GM23338 (cell line): ENCODE results near the gene LRTM1. TPM values are rescaled to one million over a fixed set of nuclear protein-coding genes. Genes with fewer than 3 reads are reported as not detected.

ENCODE experiments used
- ATAC-seq: fragments of 200-7000 bp; cut with Tn5 transposase; 3 replicates; pipeline ENCODE4 v1.9.1; 2020
- DNase-seq: peaks from one replicate; pipeline ENCODE4 v3.0.0-alpha.2; 2015; ENCODE audit warnings: low spot score
- H2AFZ ChIP-seq: fragments of 200-600 bp; sonication (generic); 2 replicates; pipeline ENCODE4 v1.8.0; 2016; ENCODE audit warnings: antibody characterized with exemption, mild to moderate bottlenecking, moderate library complexity
- H3F3A ChIP-seq: fragments of 200-600 bp; sonication (generic); replicated peaks from 2 replicates; pipeline ENCODE4 v1.8.0; 2017; ENCODE audit warnings: antibody characterized with exemption, mixed run types, low read depth
- H3K27ac ChIP-seq: fragments of 200-600 bp; sonication (generic); 2 replicates; pipeline ENCODE4 v1.6.1; 2016; ENCODE audit warnings: low read depth
- H3K27me3 ChIP-seq: fragments of 200-600 bp; sonication (generic); 2 replicates; pipeline ENCODE4 v1.8.0; 2016; ENCODE audit warnings: mild to moderate bottlenecking, mixed run types, moderate library complexity; ENCODE audit not compliant: insufficient read depth
- H3K36me3 ChIP-seq: fragments of 200-600 bp; sonication (generic); 2 replicates; pipeline ENCODE4 v1.8.0; 2016; ENCODE audit warnings: mild to moderate bottlenecking; ENCODE audit not compliant: insufficient read depth
- H3K4me1 ChIP-seq: fragments of 200-600 bp; sonication (generic); 2 replicates; pipeline ENCODE4 v1.8.0; 2016; ENCODE audit warnings: mild to moderate bottlenecking, moderate library complexity; ENCODE audit not compliant: insufficient read depth
- H3K4me2 ChIP-seq: fragments of 200-600 bp; sonication (generic); 2 replicates; pipeline ENCODE4 v1.7.1; 2017; ENCODE audit warnings: mixed run types
- H3K4me3 ChIP-seq: fragments of 200-600 bp; sonication (generic); 2 replicates; pipeline ENCODE4 v1.6.1; 2016; ENCODE audit warnings: mixed run types
- H3K79me2 ChIP-seq: fragments of 200-600 bp; sonication (generic); replicated peaks from 2 replicates; pipeline ENCODE4 v1.8.0; 2017; ENCODE audit warnings: mild to moderate bottlenecking; ENCODE audit not compliant: insufficient read depth
- H3K9me2 ChIP-seq: fragments of 200-600 bp; sonication (generic); 2 replicates; pipeline ENCODE4 v1.8.0; 2017; ENCODE audit not compliant: insufficient read depth
- H4K20me1 ChIP-seq: fragments of 200-600 bp; sonication (generic); replicated peaks from 2 replicates; pipeline ENCODE4 v1.8.0; 2017; ENCODE audit warnings: mild to moderate bottlenecking; ENCODE audit not compliant: insufficient read depth
- H3K27ac Mint-ChIP-seq: 2 replicates; pipeline ENCODE4 v1.8.0; 2020; ENCODE audit warnings: inconsistent platforms, mild to moderate bottlenecking, moderate library complexity, mixed read lengths
- H3K27me3 Mint-ChIP-seq: 3 replicates; pipeline ENCODE4 v1.8.0; 2022; ENCODE audit warnings: low read depth, mild to moderate bottlenecking, moderate library complexity, mixed read lengths, inconsistent platforms; ENCODE audit not compliant: insufficient read depth, poor library complexity
- H3K36me3 Mint-ChIP-seq: 3 replicates; pipeline ENCODE4 v1.8.0; 2021; ENCODE audit warnings: low read depth, mild to moderate bottlenecking, inconsistent platforms, moderate library complexity, mixed read lengths
- H3K4me1 Mint-ChIP-seq: 3 replicates; pipeline ENCODE4 v1.8.0; 2020; ENCODE audit warnings: mild to moderate bottlenecking, inconsistent platforms, mixed read lengths
- H3K4me3 Mint-ChIP-seq: 3 replicates; pipeline ENCODE4 v1.8.0; 2021; ENCODE audit warnings: moderate library complexity, mild to moderate bottlenecking, inconsistent platforms, mixed read lengths
- H3K9me3 Mint-ChIP-seq: 3 replicates; pipeline ENCODE4 v1.8.0; 2020; ENCODE audit warnings: moderate library complexity, mild to moderate bottlenecking, inconsistent platforms, mixed read lengths
- CREB1 ChIP-seq: fragments of 250-450 bp; sonication (Bioruptor Pico); IDR thresholded peaks from 2 replicates; pipeline ENCODE4 v1.5.0; 2020; ENCODE audit warnings: low read depth, mild to moderate bottlenecking, moderate library complexity
- EZH2 ChIP-seq: fragments of 200-600 bp; sonication (generic); IDR thresholded peaks from one replicate; pipeline ENCODE4 v1.8.0; 2017; ENCODE audit warnings: antibody characterized with exemption, mild to moderate bottlenecking, low read depth; ENCODE audit not compliant: unreplicated experiment
- EZH2phosphoT487 ChIP-seq: fragments of 200-600 bp; sonication (generic); IDR thresholded peaks from one replicate; pipeline ENCODE4 v1.8.1; 2018; ENCODE audit warnings: antibody characterized with exemption; ENCODE audit not compliant: unreplicated experiment
- JUNB ChIP-seq: IDR thresholded peaks from one replicate; pipeline ENCODE4 v1.6.1; 2016; ENCODE audit warnings: antibody characterized with exemption; ENCODE audit not compliant: unreplicated experiment
- NANOG ChIP-seq: IDR thresholded peaks from 2 replicates; pipeline ENCODE4 v1.6.1; 2016; ENCODE audit warnings: antibody characterized with exemption, borderline replicate concordance
- POLR2AphosphoS5 ChIP-seq: IDR thresholded peaks from 2 replicates; pipeline ENCODE4 v1.6.1; 2016; ENCODE audit warnings: antibody characterized with exemption, low read depth
- REST ChIP-seq: IDR thresholded peaks from one replicate; pipeline ENCODE4 v1.6.1; 2018; ENCODE audit warnings: antibody characterized with exemption; ENCODE audit not compliant: unreplicated experiment
- STAT1 ChIP-seq: IDR thresholded peaks from one replicate; pipeline ENCODE4 v1.6.1; 2016; ENCODE audit warnings: antibody characterized with exemption; ENCODE audit not compliant: unreplicated experiment
- polyA plus RNA-seq: library from polyadenylated mRNA; unstranded; fragments of >200 nt; fragmentation: Nextera tagmentation; extraction: Ambion mirVana; gene quantifications from 2 replicates; pipeline ENCODE4 v1.2.1, GENCODE V29; 2016
- total RNA-seq: library from RNA; depleted of rRNA; stranded (reverse); fragments of >200 nt; shearing (Covaris generic); gene quantifications from 2 replicates; pipeline ENCODE4 v1.2.3, GENCODE V29; 2014
- TF ChIP-seq, protein P1 (sequence below): fragments of 250-450 bp; sonication (Bioruptor Pico); IDR thresholded peaks from 2 replicates; pipeline ENCODE4 v1.5.0; 2020; ENCODE audit warnings: mild to moderate bottlenecking, moderate library complexity
- TF ChIP-seq, protein P2 (sequence below), 2 experiments: fragments of 200-600 bp in 1 of 2; sonication (generic) in 1 of 2; conservative IDR thresholded peaks; 2 replicates each; pipeline versions ENCODE4 v1.5.1 to v1.6.1; 2016 to 2017; ENCODE audit warnings: antibody characterized with exemption in 2 of 2, low read depth in 2 of 2, mild to moderate bottlenecking in 2 of 2, moderate library complexity in 1 of 2

The LRTM1 gene
- total and polyA plus RNA-seq, 2 experiments from 2014 or later: 0.47 TPM; not detected in 1

DNA sequence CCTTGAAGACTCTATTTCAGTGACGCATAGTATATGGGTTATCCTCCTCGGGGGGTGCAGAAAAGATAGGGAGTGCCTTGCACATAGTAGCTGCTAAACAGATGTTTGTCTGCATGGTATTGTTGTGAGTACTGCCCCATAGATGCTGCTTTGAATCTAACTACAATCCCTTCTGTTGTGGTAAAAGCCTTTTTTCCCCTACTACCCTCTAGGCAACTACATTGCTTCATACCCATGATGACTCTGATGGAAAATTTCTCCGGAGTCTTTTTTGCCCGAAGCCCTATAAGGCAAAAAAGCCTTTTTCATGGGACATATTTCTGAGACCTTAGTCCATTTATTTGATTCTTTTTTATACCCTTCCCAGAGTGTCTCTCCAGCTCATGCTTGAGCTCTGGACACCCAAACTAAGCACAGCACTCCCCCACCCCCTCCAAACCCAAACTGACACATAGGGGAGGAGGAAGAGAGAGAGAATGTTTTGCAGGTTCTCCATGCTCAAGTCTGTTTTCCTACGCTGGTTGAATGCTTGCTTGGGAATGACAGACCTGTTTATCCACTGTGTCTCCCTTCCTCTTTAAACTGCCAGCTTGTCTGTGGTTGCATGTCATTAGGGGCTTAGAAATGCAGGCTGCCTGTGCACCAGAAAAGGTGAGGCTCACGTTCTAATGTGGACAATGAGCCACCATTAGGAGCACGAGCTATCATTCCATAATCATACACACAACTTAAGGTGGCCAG is 52.9 kb downstream of the LRTM1 start (continued):
- no peak for TF ChIP-seq STAT1

DNA sequence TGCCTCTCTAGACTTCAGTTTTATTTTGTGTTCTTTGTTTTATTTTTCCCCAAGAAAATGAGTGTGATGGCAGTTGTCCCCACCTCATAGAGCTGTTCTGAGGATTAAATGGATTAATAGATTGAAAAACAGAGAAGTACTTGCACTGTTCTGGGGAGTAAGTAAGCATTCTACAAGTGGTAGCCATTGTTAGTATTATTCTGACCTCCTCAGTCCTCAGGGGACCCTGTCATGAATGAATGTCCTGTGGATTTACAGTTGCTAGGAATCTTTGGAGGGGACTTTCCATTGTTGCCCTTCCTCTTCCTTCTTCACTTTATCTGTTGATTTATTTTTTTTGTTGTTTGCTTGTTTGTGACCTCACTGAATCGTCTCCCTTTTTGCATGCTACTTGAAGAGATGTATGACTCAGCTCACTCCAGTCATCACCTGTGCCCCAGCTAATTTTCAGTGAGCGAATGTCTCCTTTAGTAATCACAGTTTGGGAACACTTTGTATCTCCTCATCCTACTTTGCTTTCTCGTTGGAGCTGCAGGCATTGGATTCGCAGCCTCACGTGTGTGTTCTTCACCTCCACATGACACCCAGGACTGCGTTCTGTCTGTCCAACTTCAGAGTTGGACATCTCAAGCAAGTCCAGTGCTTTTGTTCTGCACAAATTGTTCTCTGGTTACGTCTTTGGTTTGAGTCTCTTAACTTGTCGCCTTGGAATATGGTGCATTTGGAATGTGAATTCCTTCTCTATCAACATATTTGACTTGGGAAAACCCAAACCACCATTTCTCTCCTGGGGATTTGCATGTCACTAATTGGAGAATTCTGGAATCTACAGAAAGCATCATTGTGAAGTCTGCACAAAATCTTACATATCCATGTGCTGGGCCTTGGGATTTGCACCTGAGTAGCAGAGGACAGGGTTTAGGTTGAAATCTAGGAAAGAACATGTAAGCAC is 54.5 kb downstream of the LRTM1 start:
- H3K36me3 ChIP-seq: no peaks in the 10 kb centered on the region
- H3F3A ChIP-seq: no peaks in the 10 kb centered on the region
- no peak for DNase-seq
- Mint-ChIP-seq H3K27ac (no peak overlapping the region; the same call in 1 of the 2 replicates), H3K9me3 (no peaks in the 10 kb centered on the region), H3K27me3 (peaks cover 3% of the 10 kb centered on the region), H3K4me3 (no peak overlapping the region), H3K4me1 (peaks cover 21% of the 10 kb centered on the region), H3K36me3 (no peaks in the 10 kb centered on the region; the same call in 2 of the 3 replicates)
- no peaks in the 10 kb centered on the region for H3K27me3 ChIP-seq
- no peak overlapping the region for H3K4me2 ChIP-seq
- no peak overlapping the region for H3K4me3 ChIP-seq
- H3K9me2 ChIP-seq: no peaks in the 10 kb centered on the region
- peak; percentile 66 for ATAC-seq
- no peak overlapping the region for H3K27ac ChIP-seq
- H3K4me1 ChIP-seq: no peaks in the 10 kb centered on the region
- H4K20me1 ChIP-seq: no peaks in the 10 kb centered on the region
- no peak overlapping the region for H2AFZ ChIP-seq
- H3K79me2 ChIP-seq: no peaks in the 10 kb centered on the region
- TF ChIP-seq EZH2phosphoT487 (no peak), STAT1 (no peak), JUNB (no peak), NANOG (no peak), REST (no peak), EZH2 (no peak), POLR2AphosphoS5 (no peak), CREB1 (CRISPR knock-in tag) (no peak)
- TF ChIP-seq, protein P1, sequence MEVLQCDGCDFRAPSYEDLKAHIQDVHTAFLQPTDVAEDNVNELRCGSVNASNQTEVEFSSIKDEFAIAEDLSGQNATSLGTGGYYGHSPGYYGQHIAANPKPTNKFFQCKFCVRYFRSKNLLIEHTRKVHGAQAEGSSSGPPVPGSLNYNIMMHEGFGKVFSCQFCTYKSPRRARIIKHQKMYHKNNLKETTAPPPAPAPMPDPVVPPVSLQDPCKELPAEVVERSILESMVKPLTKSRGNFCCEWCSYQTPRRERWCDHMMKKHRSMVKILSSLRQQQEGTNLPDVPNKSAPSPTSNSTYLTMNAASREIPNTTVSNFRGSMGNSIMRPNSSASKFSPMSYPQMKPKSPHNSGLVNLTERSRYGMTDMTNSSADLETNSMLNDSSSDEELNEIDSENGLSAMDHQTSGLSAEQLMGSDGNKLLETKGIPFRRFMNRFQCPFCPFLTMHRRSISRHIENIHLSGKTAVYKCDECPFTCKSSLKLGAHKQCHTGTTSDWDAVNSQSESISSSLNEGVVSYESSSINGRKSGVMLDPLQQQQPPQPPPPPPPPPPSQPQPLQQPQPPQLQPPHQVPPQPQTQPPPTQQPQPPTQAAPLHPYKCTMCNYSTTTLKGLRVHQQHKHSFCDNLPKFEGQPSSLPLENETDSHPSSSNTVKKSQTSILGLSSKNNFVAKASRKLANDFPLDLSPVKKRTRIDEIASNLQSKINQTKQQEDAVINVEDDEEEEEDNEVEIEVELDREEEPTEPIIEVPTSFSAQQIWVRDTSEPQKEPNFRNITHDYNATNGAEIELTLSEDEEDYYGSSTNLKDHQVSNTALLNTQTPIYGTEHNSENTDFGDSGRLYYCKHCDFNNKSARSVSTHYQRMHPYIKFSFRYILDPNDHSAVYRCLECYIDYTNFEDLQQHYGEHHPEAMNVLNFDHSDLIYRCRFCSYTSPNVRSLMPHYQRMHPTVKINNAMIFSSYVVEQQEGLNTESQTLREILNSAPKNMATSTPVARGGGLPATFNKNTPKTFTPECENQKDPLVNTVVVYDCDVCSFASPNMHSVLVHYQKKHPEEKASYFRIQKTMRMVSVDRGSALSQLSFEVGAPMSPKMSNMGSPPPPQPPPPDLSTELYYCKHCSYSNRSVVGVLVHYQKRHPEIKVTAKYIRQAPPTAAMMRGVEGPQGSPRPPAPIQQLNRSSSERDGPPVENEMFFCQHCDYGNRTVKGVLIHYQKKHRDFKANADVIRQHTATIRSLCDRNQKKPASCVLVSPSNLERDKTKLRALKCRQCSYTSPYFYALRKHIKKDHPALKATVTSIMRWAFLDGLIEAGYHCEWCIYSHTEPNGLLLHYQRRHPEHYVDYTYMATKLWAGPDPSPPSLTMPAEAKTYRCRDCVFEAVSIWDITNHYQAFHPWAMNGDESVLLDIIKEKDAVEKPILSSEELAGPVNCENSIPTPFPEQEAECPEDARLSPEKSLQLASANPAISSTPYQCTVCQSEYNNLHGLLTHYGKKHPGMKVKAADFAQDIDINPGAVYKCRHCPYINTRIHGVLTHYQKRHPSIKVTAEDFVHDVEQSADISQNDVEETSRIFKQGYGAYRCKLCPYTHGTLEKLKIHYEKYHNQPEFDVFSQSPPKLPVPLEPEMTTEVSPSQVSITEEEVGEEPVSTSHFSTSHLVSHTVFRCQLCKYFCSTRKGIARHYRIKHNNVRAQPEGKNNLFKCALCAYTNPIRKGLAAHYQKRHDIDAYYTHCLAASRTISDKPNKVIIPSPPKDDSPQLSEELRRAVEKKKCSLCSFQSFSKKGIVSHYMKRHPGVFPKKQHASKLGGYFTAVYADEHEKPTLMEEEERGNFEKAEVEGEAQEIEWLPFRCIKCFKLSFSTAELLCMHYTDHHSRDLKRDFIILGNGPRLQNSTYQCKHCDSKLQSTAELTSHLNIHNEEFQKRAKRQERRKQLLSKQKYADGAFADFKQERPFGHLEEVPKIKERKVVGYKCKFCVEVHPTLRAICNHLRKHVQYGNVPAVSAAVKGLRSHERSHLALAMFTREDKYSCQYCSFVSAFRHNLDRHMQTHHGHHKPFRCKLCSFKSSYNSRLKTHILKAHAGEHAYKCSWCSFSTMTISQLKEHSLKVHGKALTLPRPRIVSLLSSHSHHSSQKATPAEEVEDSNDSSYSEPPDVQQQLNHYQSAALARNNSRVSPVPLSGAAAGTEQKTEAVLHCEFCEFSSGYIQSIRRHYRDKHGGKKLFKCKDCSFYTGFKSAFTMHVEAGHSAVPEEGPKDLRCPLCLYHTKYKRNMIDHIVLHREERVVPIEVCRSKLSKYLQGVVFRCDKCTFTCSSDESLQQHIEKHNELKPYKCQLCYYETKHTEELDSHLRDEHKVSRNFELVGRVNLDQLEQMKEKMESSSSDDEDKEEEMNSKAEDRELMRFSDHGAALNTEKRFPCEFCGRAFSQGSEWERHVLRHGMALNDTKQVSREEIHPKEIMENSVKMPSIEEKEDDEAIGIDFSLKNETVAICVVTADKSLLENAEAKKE (CRISPR knock-in tag): no peak
- TF ChIP-seq, protein P2, sequence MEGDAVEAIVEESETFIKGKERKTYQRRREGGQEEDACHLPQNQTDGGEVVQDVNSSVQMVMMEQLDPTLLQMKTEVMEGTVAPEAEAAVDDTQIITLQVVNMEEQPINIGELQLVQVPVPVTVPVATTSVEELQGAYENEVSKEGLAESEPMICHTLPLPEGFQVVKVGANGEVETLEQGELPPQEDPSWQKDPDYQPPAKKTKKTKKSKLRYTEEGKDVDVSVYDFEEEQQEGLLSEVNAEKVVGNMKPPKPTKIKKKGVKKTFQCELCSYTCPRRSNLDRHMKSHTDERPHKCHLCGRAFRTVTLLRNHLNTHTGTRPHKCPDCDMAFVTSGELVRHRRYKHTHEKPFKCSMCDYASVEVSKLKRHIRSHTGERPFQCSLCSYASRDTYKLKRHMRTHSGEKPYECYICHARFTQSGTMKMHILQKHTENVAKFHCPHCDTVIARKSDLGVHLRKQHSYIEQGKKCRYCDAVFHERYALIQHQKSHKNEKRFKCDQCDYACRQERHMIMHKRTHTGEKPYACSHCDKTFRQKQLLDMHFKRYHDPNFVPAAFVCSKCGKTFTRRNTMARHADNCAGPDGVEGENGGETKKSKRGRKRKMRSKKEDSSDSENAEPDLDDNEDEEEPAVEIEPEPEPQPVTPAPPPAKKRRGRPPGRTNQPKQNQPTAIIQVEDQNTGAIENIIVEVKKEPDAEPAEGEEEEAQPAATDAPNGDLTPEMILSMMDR (conservative IDR thresholded peaks at IDR 0.05; ENCODE audit: low read depth in 2 of 2): no peak
